Activated T-helper 1 cell treated with anti-CD3 and anti-CD28 coated beads, Interleukin-2, amount 50 U/mL, for 16 hours (primary cell): ENCODE results near the gene COL6A1.
"Not testable (repeated sequence)": the region's sequence is repeated elsewhere in the genome, so short reads cannot be mapped to it uniquely, and the experiment has no call there.

Source experiments
- DNase-seq, 2 donors: peaks; one replicate each; pipeline ENCODE4 v3.0.0-alpha.2; 2020; ENCODE audit warnings: low read depth in 1 of 2, low spot score in 1 of 2

Gene COL6A1

DNA sequence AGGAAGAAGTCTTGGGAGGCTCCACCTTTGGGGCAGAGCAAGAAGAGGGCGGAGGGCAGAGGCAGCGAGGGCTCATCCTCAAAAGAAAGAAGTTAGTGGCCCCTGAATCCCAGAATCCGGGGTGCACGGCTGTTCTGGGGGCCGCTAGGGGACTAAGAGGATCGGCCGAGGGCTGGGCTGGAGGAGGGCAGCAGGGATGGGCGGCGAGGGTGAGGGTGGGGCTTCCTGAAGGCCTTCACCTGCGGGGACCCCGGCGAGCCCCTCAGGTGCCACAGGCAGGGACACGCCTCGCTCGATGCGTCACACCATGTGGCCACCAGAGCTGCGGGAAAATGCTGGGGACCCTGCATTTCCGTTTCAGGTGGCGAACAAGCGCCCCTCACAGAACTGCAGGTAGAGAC is 23.9 kb downstream of the COL6A1 start:
- no peak for DNase-seq

GRCh38 chr21:46005894-46006546 is 24.4 kb downstream of the COL6A1 start:
- DNase-seq = not testable (repeated sequence)

- DNase-seq = no peak
Observed at GRCh38 chr21:46006547-46007491, 25.2 kb downstream of the COL6A1 start.

GRCh38 chr21:46007492-46007868 is 25.9 kb downstream of the COL6A1 start:
- DNase-seq = no peak

DNA sequence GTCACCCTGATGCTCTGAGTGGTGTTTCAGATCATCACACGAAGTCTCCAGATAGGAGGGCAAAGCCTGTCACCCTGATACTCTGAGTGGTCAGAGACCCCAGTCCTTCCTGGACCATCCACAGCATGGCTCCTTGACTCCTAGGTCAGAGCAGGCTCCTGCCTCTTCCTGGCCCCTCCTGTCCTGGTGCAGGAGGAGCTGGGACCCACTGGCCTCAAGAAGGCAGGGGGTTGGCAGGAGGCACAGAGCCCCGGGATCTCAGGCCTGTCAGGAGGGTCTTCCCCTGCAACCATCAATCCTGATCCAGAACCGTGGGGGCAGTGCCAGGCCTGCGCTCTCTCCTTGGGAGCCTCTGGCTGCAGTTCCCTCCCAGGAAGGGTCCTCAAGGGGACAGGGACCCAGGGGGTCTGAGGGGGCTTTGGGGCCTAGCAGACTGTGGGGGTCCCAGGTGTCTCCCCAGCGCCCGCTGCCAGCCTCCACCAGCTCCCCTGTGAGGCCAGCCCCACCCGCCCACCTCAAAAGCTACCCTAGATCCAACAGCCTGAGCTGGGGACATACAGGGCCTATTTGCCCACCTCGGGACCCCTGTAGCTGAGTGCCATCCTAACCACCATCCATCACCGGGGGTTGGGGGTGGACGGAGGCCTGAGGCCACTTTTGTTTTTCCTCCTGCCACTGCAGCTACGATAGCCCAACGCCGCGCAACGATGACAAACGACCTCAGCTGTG is 27.5 kb downstream of the COL6A1 start:
- no peak for DNase-seq

DNA sequence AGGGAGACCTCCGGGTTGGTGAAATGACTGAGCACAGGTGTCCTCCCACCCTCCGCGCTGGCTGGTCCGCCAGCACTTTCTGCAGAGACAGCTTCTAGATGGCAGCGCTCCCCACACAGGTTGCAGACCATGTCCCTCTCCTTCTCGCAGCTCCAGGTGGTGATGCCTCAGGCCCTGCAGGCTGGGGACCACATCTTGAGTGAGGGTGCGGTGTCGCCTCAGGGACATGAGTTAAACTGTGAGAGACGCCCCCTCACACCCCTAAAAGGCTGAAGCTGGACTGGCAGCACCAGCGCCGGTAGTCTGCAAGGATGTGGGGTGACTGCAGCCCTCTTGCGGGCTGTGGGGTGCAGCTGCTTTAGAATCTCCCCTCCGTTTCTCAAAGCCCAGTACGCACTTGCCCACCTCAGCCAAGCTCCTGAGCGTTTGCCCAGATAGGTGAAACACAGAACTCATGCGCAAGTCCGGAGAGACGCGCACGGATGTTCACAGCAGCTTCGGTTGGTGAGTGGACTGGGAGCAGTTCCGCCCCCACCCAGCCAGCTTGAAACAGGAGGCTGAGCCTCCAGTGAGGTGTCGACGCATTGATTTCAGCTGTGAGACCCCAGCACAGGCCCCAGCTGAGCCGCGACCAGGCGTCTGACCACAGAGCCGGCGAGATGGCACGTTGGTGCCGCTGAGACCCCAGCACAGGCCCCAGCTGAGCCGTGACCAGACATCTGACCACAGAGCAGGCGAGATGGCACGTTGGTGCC is 28.6 kb downstream of the COL6A1 start:
- no peak for DNase-seq

DNA sequence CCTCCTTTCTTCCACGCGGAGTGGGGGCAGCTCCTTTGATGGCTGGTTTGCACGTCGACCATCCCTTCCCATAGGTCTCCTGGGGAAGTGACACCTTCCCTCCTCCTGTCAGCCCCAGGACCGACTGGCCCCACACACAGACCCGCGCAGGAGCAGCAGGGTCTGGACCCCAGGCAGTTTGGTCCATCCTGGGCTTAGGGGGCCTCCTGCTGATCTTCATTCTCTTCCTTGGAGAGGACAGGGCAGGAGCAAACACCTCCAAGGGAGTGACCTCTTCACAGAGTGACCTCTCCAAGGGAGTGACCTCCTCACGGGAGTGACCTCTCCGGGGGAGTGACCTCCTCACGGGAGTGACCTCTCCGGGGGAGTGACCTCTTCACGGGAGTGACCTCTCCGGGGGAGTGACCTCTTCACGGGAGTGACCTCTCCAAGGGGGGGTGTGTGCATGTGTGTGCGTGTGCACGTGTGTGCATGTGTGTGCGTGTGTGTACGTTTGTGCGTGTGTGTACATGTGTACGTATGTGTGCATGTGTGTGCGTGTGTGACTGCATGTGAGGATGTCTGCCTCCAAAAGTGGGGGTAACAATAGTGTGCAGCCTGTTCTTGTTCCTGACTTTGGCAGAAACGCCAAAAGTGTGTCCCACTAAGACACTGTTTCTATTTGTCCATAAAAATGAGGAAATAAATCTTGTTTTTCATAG is 29.8 kb downstream of the COL6A1 start:
- DNase-seq = no peak

GRCh38 chr21:46012154-46012553 is 30.6 kb downstream of the COL6A1 start:
- DNase-seq = no peak

- no peak for DNase-seq
Observed at GRCh38 chr21:46014828-46015227, 33.3 kb downstream of the COL6A1 start.

DNA sequence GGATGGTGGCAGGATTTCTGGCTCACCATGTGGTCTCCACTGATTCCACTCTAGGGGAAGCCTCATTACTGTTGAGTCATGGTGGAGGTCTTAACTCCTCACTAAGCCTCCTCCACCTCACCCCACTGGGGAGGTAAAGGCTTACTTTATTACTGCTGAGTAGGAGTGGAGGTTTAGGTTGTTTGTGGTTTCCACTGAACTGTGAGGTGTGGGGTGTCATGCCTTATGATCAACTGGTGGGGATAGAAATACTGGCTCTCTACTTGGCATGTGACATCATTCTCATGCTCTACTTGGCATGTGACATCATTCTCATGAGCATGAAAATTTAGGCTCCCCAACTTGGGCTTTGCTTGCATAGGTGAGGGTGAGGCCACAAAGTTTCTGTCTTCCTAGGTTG is 35.6 kb downstream of the COL6A1 start:
- no peak for DNase-seq

GRCh38 chr21:46017695-46018094 is 36.1 kb downstream of the COL6A1 start:
- DNase-seq = no peak

DNA sequence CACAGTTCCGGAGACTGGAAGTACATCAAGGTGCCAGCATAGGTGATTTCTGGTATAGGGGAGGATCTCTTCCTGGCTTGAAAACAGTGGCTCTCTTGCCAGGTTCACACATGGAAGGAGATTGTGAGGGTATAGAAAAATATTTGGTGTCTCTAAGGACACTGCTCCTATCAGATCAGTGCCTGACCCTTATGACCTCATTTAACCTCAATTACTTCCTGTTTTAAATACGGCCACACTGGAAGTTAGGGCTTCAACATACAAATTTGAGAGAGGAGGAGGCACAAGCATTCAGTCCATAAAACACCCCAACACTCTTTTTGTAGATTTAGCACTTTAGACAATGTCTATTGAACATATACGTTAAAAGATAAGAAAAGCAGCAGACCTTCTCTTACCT is 37.0 kb downstream of the COL6A1 start:
- DNase-seq = no peak

- no peak for DNase-seq
Observed at GRCh38 chr21:46020581-46020980, 39.0 kb downstream of the COL6A1 start.

DNA sequence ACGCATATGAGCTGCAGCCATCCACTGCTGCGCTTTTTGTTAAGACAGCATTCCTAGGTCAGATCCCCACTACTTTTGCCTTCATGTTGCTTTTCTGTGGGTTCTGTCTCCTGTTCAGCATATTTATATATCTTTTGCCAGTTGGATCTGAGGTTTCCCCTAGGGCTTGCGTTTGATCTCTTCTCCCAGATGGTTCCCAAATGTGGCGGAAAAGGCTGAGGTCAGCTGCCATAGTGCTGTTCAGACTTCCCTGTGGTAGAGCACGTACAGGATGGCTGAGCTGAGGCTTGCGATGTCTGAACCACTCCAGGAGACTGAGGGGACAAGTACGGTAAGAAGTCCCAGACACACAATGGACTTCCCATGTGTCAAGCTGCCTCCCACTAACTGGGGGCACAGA is 39.8 kb downstream of the COL6A1 start:
- DNase-seq = no peak

DNA sequence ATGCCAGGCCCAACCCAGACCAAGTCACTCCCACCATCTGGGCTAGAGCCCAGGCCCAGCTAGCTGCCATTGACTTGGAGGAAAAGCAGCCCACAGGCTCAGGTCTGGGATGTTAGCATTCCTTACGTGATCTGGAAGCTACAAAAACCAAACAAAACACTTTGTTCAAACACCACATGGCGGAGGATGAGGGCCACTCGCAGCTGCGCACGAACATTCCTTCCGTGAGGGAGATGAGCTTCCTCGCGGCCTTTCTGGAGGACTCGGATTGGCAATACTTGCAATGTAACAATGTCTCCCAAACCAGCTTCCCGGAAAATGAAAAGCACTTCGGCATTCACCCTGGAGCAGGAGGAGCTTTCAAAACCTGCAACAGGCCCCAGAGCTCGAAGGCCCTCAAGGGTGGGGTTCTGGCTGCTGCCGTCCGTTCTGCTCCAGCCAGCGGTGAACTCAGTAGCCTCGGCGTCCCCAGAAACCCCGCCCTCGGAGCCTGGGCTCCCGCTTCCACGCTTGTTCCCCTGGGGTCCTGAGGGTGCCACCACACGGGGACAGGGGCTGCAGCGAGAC is 40.5 kb downstream of the COL6A1 start:
- DNase-seq = no peak

- DNase-seq = no peak
Observed at GRCh38 chr21:46022551-46023525, 41.3 kb downstream of the COL6A1 start.

DNA sequence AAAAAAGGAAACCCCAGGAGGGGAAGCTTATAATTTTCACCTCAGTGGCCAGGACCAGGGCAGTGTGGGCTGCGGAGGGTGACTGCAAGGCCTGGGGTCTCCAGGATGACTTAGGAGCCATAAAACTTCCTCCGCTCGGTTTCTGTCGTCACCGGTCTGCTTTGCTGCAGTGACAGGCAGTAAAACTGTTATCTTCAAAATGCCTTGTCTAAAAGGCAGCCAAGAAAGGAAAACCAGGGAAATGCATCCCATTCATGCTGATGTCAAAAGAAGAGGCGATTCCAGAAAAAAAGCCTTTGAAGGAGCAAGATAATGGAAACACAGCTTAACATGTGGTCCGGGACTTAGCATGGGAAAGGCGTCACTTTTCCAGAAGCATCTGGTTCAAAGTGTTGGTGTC is 42.0 kb downstream of the COL6A1 start:
- no peak for DNase-seq

- DNase-seq = no peak
Observed at GRCh38 chr21:46024141-46024540, 42.6 kb downstream of the COL6A1 start.
